Activated CD4-positive, alpha-beta T cell treated with anti-CD3 and anti-CD28 coated beads for 36 hours (primary cell): ENCODE data around the gene CT45A10. TPM values are rescaled to one million over a fixed set of nuclear protein-coding genes. Genes with fewer than 3 reads are reported as not detected.
"Not testable (repeated sequence)": the region's sequence is repeated elsewhere in the genome, so short reads cannot be mapped to it uniquely, and the experiment has no call there.

Experiments
- ATAC-seq: fragments of 200-7000 bp; cut with Tn5 transposase; one replicate; pipeline ENCODE4 v1.10.0; 2021; ENCODE audit warnings: mild to moderate bottlenecking, moderate library complexity
- CTCF ChIA-PET: fragments of 350-600 bp; sonication (Branson Sonifier 250); formaldehyde crosslinking; loops from one replicate; lab custom pipeline; 2021; ENCODE audit warnings: antibody characterized with exemption; lab: Charles Lee
- POLR2A ChIA-PET: fragments of 350-600 bp; sonication (Branson Sonifier 250); formaldehyde crosslinking; loops from one replicate; lab custom pipeline; 2021; ENCODE audit warnings: antibody characterized with exemption, inconsistent platforms; lab: Charles Lee
- DNase-seq: peaks from one replicate; pipeline ENCODE4 v3.0.0-alpha.2; 2020
- H3K27ac Mint-ChIP-seq: one replicate; pipeline ENCODE4 v1.8.0; 2021; ENCODE audit warnings: mixed read lengths
- H3K27me3 Mint-ChIP-seq: one replicate; pipeline ENCODE4 v1.8.0; 2021; ENCODE audit warnings: mixed read lengths
- H3K36me3 Mint-ChIP-seq: one replicate; pipeline ENCODE4 v1.8.0; 2021; ENCODE audit warnings: low read depth, mixed read lengths
- H3K4me1 Mint-ChIP-seq: one replicate; pipeline ENCODE4 v1.8.0; 2021; ENCODE audit warnings: mixed read lengths
- H3K4me3 Mint-ChIP-seq: one replicate; pipeline ENCODE4 v1.8.0; 2021; ENCODE audit warnings: mild to moderate bottlenecking, moderate library complexity, mixed read lengths
- H3K9me3 Mint-ChIP-seq: one replicate; pipeline ENCODE4 v1.8.0; 2021; ENCODE audit warnings: low read depth, mixed read lengths
- intact Hi-C, 2 experiments: fragments of 100-400 bp; cut with DNase I in 1 of 2; cut with micrococcal nuclease in 1 of 2; formaldehyde crosslinking; loops; one replicate each; pipeline versions ENCODE4 v1.14.2 to v1.15.1; 2022 to 2024; cut with DNase I, micrococcal nuclease
- total RNA-seq, 2 experiments: library from RNA; stranded (reverse); gene quantifications; one replicate each; pipeline ENCODE4 v1.2.3, GENCODE V29; 2021

The CT45A10 gene
- total RNA-seq, 2 experiments from 2014 or later = not detected

DNA sequence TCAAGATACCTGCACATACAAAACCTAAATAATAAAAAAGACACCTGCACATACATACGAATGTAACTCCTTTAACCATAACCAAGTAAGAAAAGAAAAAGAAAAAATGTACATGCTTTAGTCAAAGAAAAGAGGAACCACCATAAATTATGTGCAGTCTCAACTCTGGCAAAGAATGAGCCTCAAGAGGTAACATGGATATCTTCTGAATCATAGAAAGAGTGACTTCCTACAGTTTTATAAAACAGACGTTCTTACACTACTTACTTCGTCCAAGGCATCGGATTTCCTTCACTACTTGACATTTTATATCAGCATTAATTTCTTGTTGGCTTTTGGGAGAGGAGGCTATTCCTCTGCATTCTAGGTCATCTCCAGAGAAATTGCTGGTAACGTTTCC lies 10.5 kb downstream of the CT45A10 start:
- H3K27me3 Mint-ChIP-seq, CTCF ChIA-PET, intact Hi-C loops, H3K27ac Mint-ChIP-seq, H3K36me3 Mint-ChIP-seq, H3K4me3 Mint-ChIP-seq, DNase-seq, ATAC-seq, H3K9me3 Mint-ChIP-seq, POLR2A ChIA-PET, H3K4me1 Mint-ChIP-seq: not testable (repeated sequence)

DNA sequence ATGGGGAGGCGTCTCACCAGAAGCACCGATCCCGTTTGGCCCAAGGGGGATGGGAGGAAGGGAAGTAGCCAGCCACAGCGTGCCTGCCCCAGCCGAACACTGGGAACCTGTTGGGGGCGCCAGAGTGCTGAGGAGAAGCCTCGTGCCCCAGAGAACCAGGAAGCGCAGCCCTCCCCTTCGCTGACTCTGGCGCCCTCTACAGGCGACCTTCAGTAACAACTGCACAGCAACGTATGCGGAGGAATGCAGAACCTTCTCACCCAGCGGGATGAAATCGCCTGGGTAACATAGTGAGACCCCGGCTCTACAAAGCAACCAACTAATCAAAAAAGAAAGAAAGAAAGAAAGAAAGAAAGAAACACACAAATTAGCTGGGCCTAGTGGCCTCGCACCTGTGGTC lies 21.5 kb downstream of the CT45A10 start, which contains the start of gene CT45A9:
TSS of gene CT45A9 (minus strand) at position 101 of the 400 bp plus-strand sequence. CDS start 3,751 bp downstream, outside the sequence.
- H3K4me3 Mint-ChIP-seq, CTCF ChIA-PET, intact Hi-C loops, H3K9me3 Mint-ChIP-seq, H3K27me3 Mint-ChIP-seq, ATAC-seq, POLR2A ChIA-PET, H3K36me3 Mint-ChIP-seq, H3K4me1 Mint-ChIP-seq, DNase-seq, H3K27ac Mint-ChIP-seq: not testable (repeated sequence)

DNA sequence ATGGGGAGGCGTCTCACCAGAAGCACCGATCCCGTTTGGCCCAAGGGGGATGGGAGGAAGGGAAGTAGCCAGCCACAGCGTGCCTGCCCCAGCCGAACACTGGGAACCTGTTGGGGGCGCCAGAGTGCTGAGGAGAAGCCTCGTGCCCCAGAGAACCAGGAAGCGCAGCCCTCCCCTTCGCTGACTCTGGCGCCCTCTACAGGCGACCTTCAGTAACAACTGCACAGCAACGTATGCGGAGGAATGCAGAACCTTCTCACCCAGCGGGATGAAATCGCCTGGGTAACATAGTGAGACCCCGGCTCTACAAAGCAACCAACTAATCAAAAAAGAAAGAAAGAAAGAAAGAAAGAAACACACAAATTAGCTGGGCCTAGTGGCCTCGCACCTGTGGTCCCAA lies 38.8 kb downstream of the CT45A10 start, which contains the start of gene CT45A8:
TSS of gene CT45A8 (minus strand) at position 101 of the 400 bp plus-strand sequence. CDS start 3,755 bp downstream, outside the sequence.
- H3K27me3 Mint-ChIP-seq, H3K27ac Mint-ChIP-seq, H3K9me3 Mint-ChIP-seq, POLR2A ChIA-PET, H3K4me1 Mint-ChIP-seq, CTCF ChIA-PET, H3K36me3 Mint-ChIP-seq, DNase-seq, H3K4me3 Mint-ChIP-seq, intact Hi-C loops, ATAC-seq: not testable (repeated sequence)

DNA sequence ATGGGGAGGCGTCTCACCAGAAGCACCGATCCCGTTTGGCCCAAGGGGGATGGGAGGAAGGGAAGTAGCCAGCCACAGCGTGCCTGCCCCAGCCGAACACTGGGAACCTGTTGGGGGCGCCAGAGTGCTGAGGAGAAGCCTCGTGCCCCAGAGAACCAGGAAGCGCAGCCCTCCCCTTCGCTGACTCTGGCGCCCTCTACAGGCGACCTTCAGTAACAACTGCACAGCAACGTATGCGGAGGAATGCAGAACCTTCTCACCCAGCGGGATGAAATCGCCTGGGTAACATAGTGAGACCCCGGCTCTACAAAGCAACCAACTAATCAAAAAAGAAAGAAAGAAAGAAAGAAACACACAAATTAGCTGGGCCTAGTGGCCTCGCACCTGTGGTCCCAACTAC lies 56.1 kb downstream of the CT45A10 start, which contains the start of gene CT45A7:
TSS of gene CT45A7 (minus strand) at position 101 of the 400 bp plus-strand sequence. CDS start 3,747 bp downstream, outside the sequence.
- not testable (repeated sequence) for H3K27me3 Mint-ChIP-seq

More for the DNA sequence above, 56.1 kb downstream of the CT45A10 start, which contains the start of gene CT45A7:
- H3K9me3 Mint-ChIP-seq, H3K27ac Mint-ChIP-seq, H3K36me3 Mint-ChIP-seq, H3K4me3 Mint-ChIP-seq, POLR2A ChIA-PET, H3K4me1 Mint-ChIP-seq, DNase-seq, CTCF ChIA-PET, ATAC-seq, intact Hi-C loops: not testable (repeated sequence)

Other genes with a start within 250 kb of the CT45A10 start
- gene CT45A1, start 179.8 kb downstream of the CT45A10 start, total RNA-seq = not detected
- gene CT45A3, start 125.3 kb downstream of the CT45A10 start, total RNA-seq = not detected
- not detected for gene CT45A5, start 107.9 kb downstream of the CT45A10 start, total RNA-seq
- gene CT45A6, start 90.7 kb downstream of the CT45A10 start, total RNA-seq = not detected
- gene CT45A2, start 73.4 kb downstream of the CT45A10 start, total RNA-seq = not detected
- gene CT45A7, start 56.2 kb downstream of the CT45A10 start, total RNA-seq = not detected
- gene CT45A8, start 38.9 kb downstream of the CT45A10 start, total RNA-seq = not detected
- gene CT45A9, start 21.6 kb downstream of the CT45A10 start, total RNA-seq = not detected
- gene SAGE1, start 272 bp upstream of the CT45A10 start, total RNA-seq = not detected
- gene MMGT1, start 80.5 kb upstream of the CT45A10 start, total RNA-seq = 10 to 100 TPM; 16.1 to 18.1 TPM
- gene SLC9A6, start 92.0 kb upstream of the CT45A10 start, total RNA-seq = 10 to 100 TPM; 11.8 to 12.6 TPM